Measurements from ENCODE around the gene SP3. TPM values are rescaled to one million over a fixed set of nuclear protein-coding genes. Genes with fewer than 3 reads are reported as not detected.

The SP3 gene
- total RNA-seq, 2 donors from 2014 or later = 79.1 to 161 TPM

DNA sequence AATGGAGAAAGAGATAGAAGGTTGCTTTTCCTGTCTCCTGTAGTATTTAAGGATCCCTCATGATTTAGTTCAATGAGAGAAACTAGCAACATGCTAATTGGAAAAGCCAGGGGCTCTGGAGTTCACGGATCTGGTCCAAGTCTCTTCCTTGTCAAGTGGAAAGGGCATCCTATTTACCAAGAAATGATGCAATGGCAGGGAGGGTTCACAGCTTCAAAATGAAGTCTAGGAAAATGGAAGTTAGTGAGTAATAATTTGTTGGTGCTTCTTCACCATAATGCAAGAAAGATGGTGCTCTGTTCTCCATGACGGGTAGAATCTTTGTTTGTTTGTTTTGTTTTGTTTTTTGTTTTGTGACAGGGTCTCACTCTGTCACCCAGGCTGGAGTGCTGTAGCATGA is 34.6 kb upstream of the SP3 start:
- ATAC-seq = no peak
- H3K9me3 Mint-ChIP-seq = no peaks in the 10 kb centered on the region
- H3K27ac Mint-ChIP-seq = no peak overlapping the region
- no peak for DNase-seq (ENCODE audit: low spot score in 2 of 2)
- H3K36me3 Mint-ChIP-seq = no peaks in the 10 kb centered on the region

- DNase-seq (ENCODE audit: low spot score in 2 of 2) (no peak), ATAC-seq (no peak)
- Mint-ChIP-seq H3K27ac (no peak overlapping the region), H3K36me3 (no peaks in the 10 kb centered on the region), H3K9me3 (no peaks in the 10 kb centered on the region)
These were observed 34.1 kb upstream of the SP3 start for GRCh38 chr2:173999272-173999671.

GRCh38 chr2:173998386-173998785 is 33.2 kb upstream of the SP3 start:
- H3K36me3 Mint-ChIP-seq = no peaks in the 10 kb centered on the region
- H3K9me3 Mint-ChIP-seq = no peaks in the 10 kb centered on the region
- ATAC-seq (no peak), DNase-seq (ENCODE audit: low spot score in 2 of 2) (no peak)
- no peak overlapping the region for H3K27ac Mint-ChIP-seq

DNA sequence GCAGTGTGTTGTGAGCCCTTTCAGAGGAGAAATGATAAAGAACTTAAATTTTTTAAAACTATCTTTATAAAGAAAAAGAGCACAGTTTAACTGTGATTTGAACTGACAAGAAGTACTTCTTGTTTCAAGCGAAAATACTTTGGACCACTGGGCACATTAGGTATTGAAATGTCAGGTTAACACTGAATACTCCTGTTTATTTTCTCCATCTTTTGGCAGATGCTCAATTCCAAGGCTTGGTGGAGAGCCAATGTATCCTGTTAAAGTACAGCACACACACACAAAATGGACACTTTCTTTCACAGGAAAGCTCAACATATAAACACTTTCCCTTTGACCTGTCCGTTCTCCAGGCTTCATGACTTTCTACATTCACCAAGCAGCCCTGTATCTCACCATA is 32.6 kb upstream of the SP3 start:
- Mint-ChIP-seq H3K36me3 (no peaks in the 10 kb centered on the region), H3K27ac (no peak overlapping the region), H3K9me3 (no peaks in the 10 kb centered on the region)
- ATAC-seq (no peak), DNase-seq (ENCODE audit: low spot score in 2 of 2) (no peak)

DNA sequence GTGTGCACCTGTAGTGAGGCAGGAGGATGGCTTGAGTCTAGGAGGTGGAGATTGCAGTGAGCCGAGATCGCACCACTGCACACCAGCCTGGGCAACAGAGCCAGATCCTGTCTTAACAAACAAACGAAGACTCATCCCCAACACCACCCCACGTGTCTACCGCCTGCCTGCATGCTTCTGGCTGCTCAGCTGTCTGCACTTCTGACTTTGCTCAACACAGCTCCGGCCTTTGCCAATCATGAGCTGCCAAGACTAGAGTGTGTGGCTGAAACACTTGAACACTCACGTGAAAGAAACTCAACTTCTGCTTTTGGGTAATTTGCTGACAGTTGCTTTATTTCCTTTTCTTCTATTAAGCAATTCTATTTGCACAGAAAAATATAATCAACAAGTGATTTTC is 32.1 kb upstream of the SP3 start:
- no peak overlapping the region for H3K27ac Mint-ChIP-seq
- DNase-seq (ENCODE audit: low spot score in 2 of 2) (no peak), ATAC-seq (no peak)
- no peaks in the 10 kb centered on the region for H3K36me3 Mint-ChIP-seq
- H3K9me3 Mint-ChIP-seq = no peaks in the 10 kb centered on the region

DNA sequence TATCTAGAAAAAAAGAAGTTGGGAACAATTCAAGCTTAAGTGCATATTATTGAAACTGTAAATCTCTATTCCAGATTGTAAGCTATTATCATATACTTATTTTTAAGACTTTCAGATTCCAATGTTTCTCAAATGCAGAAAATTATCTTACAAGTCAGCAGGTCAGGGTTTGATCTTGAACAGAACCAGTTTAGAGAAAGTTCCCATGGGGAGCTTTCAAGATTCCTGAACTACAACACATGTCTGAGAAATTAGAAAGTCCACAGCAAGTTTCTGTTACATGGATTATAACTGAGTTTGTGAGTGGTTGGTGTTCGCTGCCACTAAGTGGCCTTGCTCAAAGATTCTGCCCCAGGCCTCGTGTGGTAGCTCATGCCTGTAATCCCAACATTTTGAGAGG is 31.6 kb upstream of the SP3 start:
- ATAC-seq (no peak), DNase-seq (ENCODE audit: low spot score in 2 of 2) (no peak)
- Mint-ChIP-seq H3K27ac (no peak overlapping the region), H3K9me3 (no peaks in the 10 kb centered on the region), H3K36me3 (no peaks in the 10 kb centered on the region)

DNA sequence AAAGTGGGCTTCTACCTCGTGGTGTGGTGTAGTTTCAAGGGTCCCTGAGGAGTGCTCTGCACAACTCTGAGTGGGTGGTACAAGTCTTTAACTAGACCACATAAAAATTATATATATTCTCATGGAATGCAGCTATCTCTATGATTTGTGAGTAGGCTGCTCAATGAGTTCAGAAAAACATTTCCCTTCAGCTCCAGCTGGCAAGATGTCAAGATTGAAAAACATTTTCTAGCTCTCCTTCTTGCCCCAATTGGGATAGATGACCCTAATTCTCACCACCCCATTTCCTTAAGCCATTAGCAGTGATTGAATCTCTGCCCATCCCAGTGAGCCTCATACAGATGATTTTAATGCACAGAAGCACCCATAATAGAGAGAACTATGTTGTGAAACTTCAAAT is 28.3 kb upstream of the SP3 start:
- no peak for DNase-seq (ENCODE audit: low spot score in 2 of 2)
- Mint-ChIP-seq H3K9me3 (no peaks in the 10 kb centered on the region), H3K36me3 (no peaks in the 10 kb centered on the region), H3K27ac (no peak overlapping the region)
- ATAC-seq = no peak

GRCh38 chr2:173991856-173992588 is 26.8 kb upstream of the SP3 start:
- H3K36me3 Mint-ChIP-seq = no peaks in the 10 kb centered on the region
- H3K27ac Mint-ChIP-seq = no peak overlapping the region
- peak in 1 of 2 donors; percentile 28 for ATAC-seq
- DNase-seq (ENCODE audit: low spot score in 2 of 2) = no peak
- no peaks in the 10 kb centered on the region for H3K9me3 Mint-ChIP-seq

DNA sequence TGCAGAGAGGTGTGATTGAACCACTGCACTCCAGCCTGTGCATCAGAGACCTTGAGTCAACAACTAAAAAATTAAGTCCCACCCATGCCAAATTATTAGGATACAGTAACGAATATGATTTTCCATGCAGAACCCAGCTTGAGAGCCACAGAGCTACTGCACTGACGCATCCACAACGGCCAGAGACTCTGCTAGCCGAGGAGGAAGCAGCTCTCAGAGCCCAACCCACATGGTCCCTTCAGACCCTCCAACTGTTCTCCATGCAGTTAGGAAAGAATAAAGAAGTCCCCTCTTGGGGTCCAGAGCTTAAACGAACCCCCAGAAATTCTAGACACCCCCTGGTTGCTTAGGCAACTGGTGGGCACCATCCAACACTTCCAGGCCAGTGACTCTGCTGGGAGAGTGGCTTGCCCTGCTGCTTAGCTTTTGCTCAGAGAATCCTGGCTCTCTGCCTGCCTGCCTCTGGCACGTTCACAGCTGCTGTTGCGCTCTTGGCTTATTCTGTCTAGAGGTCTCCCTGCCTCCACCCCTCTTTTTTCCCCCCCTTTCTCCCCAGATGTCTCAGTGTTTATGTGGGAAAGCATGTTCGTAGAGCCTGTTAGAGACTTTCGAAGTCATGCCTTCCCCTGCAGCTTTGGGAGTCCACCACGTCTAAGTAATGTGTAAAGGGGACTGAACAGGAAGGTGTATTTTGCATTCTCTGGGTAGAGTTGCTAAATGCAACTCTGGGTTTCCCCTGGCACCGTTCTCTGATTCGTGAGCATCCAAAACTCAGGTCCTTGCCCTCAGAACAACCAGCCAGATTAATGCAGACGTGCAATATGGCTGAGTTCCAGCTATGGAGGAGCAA is 26.0 kb upstream of the SP3 start:
- H3K9me3 Mint-ChIP-seq = no peaks in the 10 kb centered on the region
- no peaks in the 10 kb centered on the region for H3K36me3 Mint-ChIP-seq
- H3K27ac Mint-ChIP-seq = no peak overlapping the region
- no peak for DNase-seq (ENCODE audit: low spot score in 2 of 2)
- ATAC-seq = peak in 1 of 2 donors; percentile 26

DNA sequence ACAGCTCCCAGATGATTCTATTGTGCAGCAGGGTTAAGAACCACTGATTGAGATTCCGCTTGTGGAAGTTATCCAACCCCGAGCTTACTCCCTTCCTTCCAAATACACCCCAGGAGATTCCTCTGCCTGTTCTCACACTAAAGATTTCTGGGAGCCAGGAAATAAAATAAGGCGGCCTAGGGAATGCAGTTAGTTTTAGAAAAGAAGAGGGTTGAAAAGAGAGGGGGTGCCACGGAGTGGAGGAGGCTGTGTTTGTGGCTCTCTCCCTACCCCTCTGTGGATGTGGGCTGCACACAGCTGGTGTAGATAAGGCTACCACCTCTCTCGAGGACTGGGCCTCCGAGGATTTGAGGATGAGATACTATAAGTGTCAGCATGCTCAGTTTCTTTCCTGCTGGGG is 25.1 kb upstream of the SP3 start:
- no peaks in the 10 kb centered on the region for H3K9me3 Mint-ChIP-seq
- no peak overlapping the region for H3K27ac Mint-ChIP-seq
- DNase-seq (ENCODE audit: low spot score in 2 of 2) (no peak), ATAC-seq (no peak)
- no peaks in the 10 kb centered on the region for H3K36me3 Mint-ChIP-seq

- H3K27ac Mint-ChIP-seq = no peak overlapping the region
- H3K36me3 Mint-ChIP-seq = no peaks in the 10 kb centered on the region
- DNase-seq (ENCODE audit: low spot score in 2 of 2) = no peak
- ATAC-seq = no peak
- no peaks in the 10 kb centered on the region for H3K9me3 Mint-ChIP-seq
These were observed 24.7 kb upstream of the SP3 start for GRCh38 chr2:173989884-173990215.

- DNase-seq (ENCODE audit: low spot score in 2 of 2) = no peak
- no peaks in the 10 kb centered on the region for H3K36me3 Mint-ChIP-seq
- H3K27ac Mint-ChIP-seq = no peak overlapping the region
These were observed 24.1 kb upstream of the SP3 start for GRCh38 chr2:173989160-173989883.

GRCh38 chr2:173986805-173987204 is 21.6 kb upstream of the SP3 start:
- no peak for ATAC-seq
- no peak for DNase-seq (ENCODE audit: low spot score in 2 of 2)
- Mint-ChIP-seq H3K9me3 (peaks cover 0 to 2% of the 10 kb centered on the region in 2 donors), H3K27ac (peak overlapping the region in 1 of 2 donors; percentile 9), H3K36me3 (no peaks in the 10 kb centered on the region)

More at GRCh38 chr2:173989160-173989883, 24.1 kb upstream of the SP3 start:
- no peaks in the 10 kb centered on the region for H3K9me3 Mint-ChIP-seq
- ATAC-seq = no peak

- H3K36me3 Mint-ChIP-seq = no peaks in the 10 kb centered on the region
- no peak for ATAC-seq
- DNase-seq (ENCODE audit: low spot score in 2 of 2) = no peak
- H3K9me3 Mint-ChIP-seq = peaks cover 0 to 4% of the 10 kb centered on the region in 2 donors
- H3K27ac Mint-ChIP-seq = no peak overlapping the region
These were observed 20.4 kb upstream of the SP3 start for GRCh38 chr2:173985605-173985992.

DNA sequence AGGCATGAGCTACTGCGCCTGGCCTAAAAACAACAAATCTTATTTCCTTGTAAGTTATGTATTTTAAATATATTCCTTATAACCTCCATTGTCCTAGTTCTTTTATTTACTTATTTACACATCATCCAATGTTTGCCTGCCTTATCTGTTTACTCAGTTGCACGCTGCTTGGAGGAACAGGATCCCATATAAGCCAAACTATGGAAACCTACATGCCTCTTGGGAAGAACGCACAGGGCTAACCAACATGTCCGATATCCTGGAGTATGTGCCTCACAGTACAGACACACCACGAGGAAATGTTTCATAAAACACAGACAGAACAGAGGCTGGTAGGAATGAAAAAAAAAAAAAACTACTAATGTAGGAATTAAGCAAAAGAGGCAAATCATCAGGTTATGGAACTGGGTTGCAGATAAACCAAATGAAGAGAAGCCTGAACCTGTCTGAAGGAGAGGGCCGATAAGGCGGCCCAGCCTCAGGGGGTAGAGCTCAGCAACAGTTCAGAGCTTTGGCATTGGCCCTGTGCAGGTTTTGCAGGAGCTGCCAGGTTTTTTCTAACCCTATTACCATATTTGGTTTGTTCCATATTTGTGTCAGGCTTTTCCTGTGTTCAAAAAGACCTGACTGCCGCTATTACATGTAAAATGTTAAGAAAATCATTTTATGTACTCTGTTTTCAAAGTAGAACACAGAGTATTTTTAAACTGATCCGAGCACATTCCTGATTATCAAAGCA is 19.9 kb upstream of the SP3 start:
- DNase-seq (ENCODE audit: low spot score in 2 of 2) = no peak
- Mint-ChIP-seq H3K36me3 (no peaks in the 10 kb centered on the region), H3K9me3 (peaks cover 0 to 4% of the 10 kb centered on the region in 2 donors), H3K27ac (no peak overlapping the region)
- ATAC-seq = no peak

GRCh38 chr2:173983391-173983871 is 18.3 kb upstream of the SP3 start:
- H3K9me3 Mint-ChIP-seq = peaks cover 0 to 10% of the 10 kb centered on the region in 2 donors
- DNase-seq (ENCODE audit: low spot score in 2 of 2) (no peak), ATAC-seq (no peak)
- no peaks in the 10 kb centered on the region for H3K36me3 Mint-ChIP-seq
- H3K27ac Mint-ChIP-seq = peak overlapping the region in 1 of 2 donors; percentile 72

Data from activated naive CD4-positive, alpha-beta T cell treated with anti-CD3 and anti-CD28 coated beads, Interleukin-2, amount 50 U/mL, for 72 hours (primary cell).